Gastroesophageal sphincter (tissue), 4 donors: ENCODE measurements around the gene HRH3. TPM values are rescaled to one million over a fixed set of nuclear protein-coding genes. Genes with fewer than 3 reads are reported as not detected.

Source experiments
- total RNA-seq, 4 donors: library from RNA; depleted of rRNA; stranded (reverse); fragments of >200 nt; gene quantifications; one replicate each; pipeline ENCODE4 v1.1.0, GENCODE V29; 2016

The HRH3 gene
- total RNA-seq, 4 donors from 2014 or later: not detected

Other genes starting within 250 kb of the HRH3 start
- 10 to 100 TPM in 3 of 4 donors, 1 to 10 TPM in 1; 7.6 to 19.9 (median 15.5) TPM for gene TAF4, start 154.4 kb downstream of the HRH3 start, total RNA-seq
- 10 to 100 TPM; 23.6 to 38.4 (median 35.3) TPM for gene LSM14B, start 97.8 kb downstream of the HRH3 start, total RNA-seq
- 100 to 1,000 TPM; 253 to 352 (median 303) TPM for gene PSMA7, start 76.9 kb downstream of the HRH3 start, total RNA-seq
- 10 to 100 TPM in 2 of 4 donors, 1 to 10 TPM in 2; 6.8 to 12.3 (median 11.1) TPM for gene SS18L1, start 76.5 kb downstream of the HRH3 start, total RNA-seq
- 10 to 100 TPM; 23.7 to 31.3 (median 30.2) TPM for gene MTG2, start 37.2 kb downstream of the HRH3 start, total RNA-seq
- gene OSBPL2, start 18.2 kb upstream of the HRH3 start, total RNA-seq: 10 to 100 TPM; 36.6 to 57.3 (median 46.7) TPM
- gene ADRM1, start 82.7 kb upstream of the HRH3 start, total RNA-seq: 100 to 1,000 TPM; 131 to 182 (median 151) TPM
- gene LAMA5, start 147.0 kb upstream of the HRH3 start, total RNA-seq: 100 to 1,000 TPM in 3 of 4 donors, 10 to 100 TPM in 1; 58.6 to 259 (median 172) TPM
- gene RPS21, start 166.8 kb upstream of the HRH3 start, total RNA-seq: 1,000 to 10,000 TPM in 3 of 4 donors, 100 to 1,000 TPM in 1; 383 to 2,881 (median 2,372) TPM
- gene CABLES2, start 187.0 kb upstream of the HRH3 start, total RNA-seq: 1 to 10 TPM; 2.7 to 9.8 (median 3.8) TPM
- gene RBBP8NL, start 207.3 kb upstream of the HRH3 start, total RNA-seq: under 1 TPM in 1 of 4 donors, not detected in 3; 0.20 TPM